Loucy (cell line): ENCODE data around the gene RERE.

ENCODE experiments used
- H2AFZ ChIP-seq: fragments of 200-600 bp; sonication (generic); 2 replicates; pipeline ENCODE4 v1.6.0; 2016; ENCODE audit warnings: antibody characterized with exemption, mild to moderate bottlenecking, low read length, moderate library complexity
- H3F3A ChIP-seq: fragments of 200-600 bp; 2 replicates; pipeline ENCODE4 v1.6.0; 2016; ENCODE audit warnings: antibody characterized with exemption, low read depth, mild to moderate bottlenecking
- H3K27me3 ChIP-seq: fragments of 200-600 bp; sonication (generic); 2 replicates; pipeline ENCODE4 v1.6.1; 2014; ENCODE audit warnings: low read length, mild to moderate bottlenecking; ENCODE audit not compliant: insufficient read depth, poor library complexity, severe bottlenecking
- H3K36me3 ChIP-seq: fragments of 200-600 bp; sonication (generic); 2 replicates; pipeline ENCODE4 v1.6.1; 2016; ENCODE audit warnings: low read length; ENCODE audit not compliant: insufficient read depth
- H3K4me1 ChIP-seq: fragments of 200-600 bp; sonication (generic); 2 replicates; pipeline ENCODE4 v1.5.1; 2014; ENCODE audit warnings: low read length, mild to moderate bottlenecking; ENCODE audit not compliant: insufficient read depth, poor library complexity, severe bottlenecking
- H3K4me2 ChIP-seq: fragments of 200-600 bp; sonication (generic); 2 replicates; pipeline ENCODE4 v1.6.0; 2014; ENCODE audit warnings: antibody characterized with exemption, low read length, low read depth, mild to moderate bottlenecking; ENCODE audit not compliant: poor library complexity, severe bottlenecking
- H3K4me3 ChIP-seq: fragments of 200-600 bp; sonication (generic); 2 replicates; pipeline ENCODE4 v1.5.1; 2014; ENCODE audit warnings: low read length, mild to moderate bottlenecking, mixed read lengths; ENCODE audit not compliant: poor library complexity, severe bottlenecking
- H3K79me2 ChIP-seq: fragments of 200-600 bp; sonication (generic); 2 replicates; pipeline ENCODE4 v1.6.1; 2014; ENCODE audit warnings: low read length; ENCODE audit not compliant: insufficient read depth
- H3K9ac ChIP-seq: fragments of 200-600 bp; sonication (generic); 2 replicates; pipeline ENCODE4 v1.6.0; 2014; ENCODE audit warnings: mild to moderate bottlenecking, low read depth, low read length, moderate library complexity; ENCODE audit not compliant: poor library complexity, severe bottlenecking
- H3K9me2 ChIP-seq: fragments of 200-600 bp; sonication (generic); replicated peaks from 2 replicates; pipeline ENCODE4 v1.6.1; 2016; ENCODE audit warnings: low read depth, low read length, mixed read lengths
- H3K9me3 ChIP-seq: fragments of 200-600 bp; sonication (generic); 2 replicates; pipeline ENCODE4 v1.6.1; 2014; ENCODE audit warnings: mild to moderate bottlenecking, antibody characterized with exemption, low read length, low read depth; ENCODE audit not compliant: insufficient read depth
- H4K20me1 ChIP-seq: fragments of 200-600 bp; sonication (generic); 2 replicates; pipeline ENCODE4 v1.6.0; 2014; ENCODE audit warnings: antibody characterized with exemption, low read length, mild to moderate bottlenecking; ENCODE audit not compliant: insufficient read depth, poor library complexity, severe bottlenecking
- CTCF ChIP-seq: fragments of 200-600 bp; sonication (generic); conservative IDR thresholded peaks from 2 replicates; pipeline ENCODE4 v1.5.1; 2014; ENCODE audit warnings: mild to moderate bottlenecking, antibody characterized with exemption, low read length
- EZH2phosphoT487 ChIP-seq: fragments of 200-600 bp; IDR thresholded peaks from 2 replicates; pipeline ENCODE4 v1.6.1; 2018; ENCODE audit warnings: antibody characterized with exemption, mild to moderate bottlenecking, moderate library complexity, borderline replicate concordance

The RERE gene

GRCh38 chr1:8652467-8653046 is 164.9 kb downstream of the RERE start:
- peaks cover 16% of the 10 kb centered on the region; the same call in 1 of the 2 replicates for H3K36me3 ChIP-seq
- no peaks in the 10 kb centered on the region for H3K9me3 ChIP-seq
- no peak overlapping the region for H2AFZ ChIP-seq
- no peak overlapping the region for H3K9ac ChIP-seq
- H3K79me2 ChIP-seq, result peaks cover 5% of the 10 kb centered on the region; the same call in 1 of the 2 replicates
- no peak overlapping the region for H3K4me2 ChIP-seq
- no peak overlapping the region for H3K4me3 ChIP-seq
- peaks cover 2% of the 10 kb centered on the region for H4K20me1 ChIP-seq
- H3K4me1 ChIP-seq, result peaks cover 7% of the 10 kb centered on the region
- no peaks in the 10 kb centered on the region for H3K27me3 ChIP-seq
- TF ChIP-seq CTCF, result no peak
- H3F3A ChIP-seq, result no peaks in the 10 kb centered on the region
- H3K9me2 ChIP-seq, result no peaks in the 10 kb centered on the region

- no peak overlapping the region for H3K4me2 ChIP-seq
- peaks cover 16% of the 10 kb centered on the region; the same call in 1 of the 2 replicates for H3K36me3 ChIP-seq
- no peaks in the 10 kb centered on the region for H3F3A ChIP-seq
- H3K9me2 ChIP-seq, result no peaks in the 10 kb centered on the region
- peaks cover 5% of the 10 kb centered on the region; the same call in 1 of the 2 replicates for H3K79me2 ChIP-seq
- H2AFZ ChIP-seq, result no peak overlapping the region
- no peaks in the 10 kb centered on the region for H3K27me3 ChIP-seq
- peaks cover 10% of the 10 kb centered on the region for H3K4me1 ChIP-seq
- H4K20me1 ChIP-seq, result peaks cover 2% of the 10 kb centered on the region
- H3K4me3 ChIP-seq, result no peak overlapping the region
- H3K9ac ChIP-seq, result no peak overlapping the region
- no peak for TF ChIP-seq EZH2phosphoT487
- no peak for TF ChIP-seq CTCF
- no peaks in the 10 kb centered on the region for H3K9me3 ChIP-seq
Observed at GRCh38 chr1:8651962-8652361, 165.5 kb downstream of the RERE start.

DNA sequence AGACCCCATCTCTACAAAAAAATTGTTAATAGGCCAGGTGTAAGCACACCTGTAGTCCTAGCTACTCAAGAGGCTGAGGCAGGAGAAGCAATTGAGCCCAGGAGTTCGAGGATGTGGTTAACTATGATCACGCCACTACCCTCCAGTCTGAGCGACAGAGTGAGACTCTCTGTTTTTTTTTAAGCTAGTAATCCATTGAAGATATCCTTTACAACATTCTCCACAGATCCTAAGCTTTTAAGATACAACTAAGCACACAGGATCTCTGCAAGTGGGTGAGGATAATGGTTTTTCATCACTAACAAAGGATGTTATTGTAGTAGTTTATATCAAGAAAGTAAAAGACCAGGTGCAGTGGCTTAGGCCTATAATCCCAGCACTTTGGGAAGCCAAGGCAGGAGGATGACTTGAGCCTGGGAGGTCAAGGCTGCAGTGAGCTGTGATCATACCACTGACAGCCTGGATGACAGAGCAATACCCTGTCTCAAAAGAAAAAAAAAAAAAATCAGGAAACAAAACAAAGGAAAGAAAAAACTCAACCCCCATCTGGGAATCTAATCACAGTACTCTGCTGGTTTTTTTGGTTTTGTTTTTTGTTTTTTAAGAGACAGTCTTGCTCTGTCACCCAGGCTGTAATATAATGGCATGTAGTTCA is 166.1 kb downstream of the RERE start:
- Histone ChIP-seq H3K4me2 (no peak overlapping the region), H2AFZ (no peak overlapping the region), H3K4me1 (peaks cover 10% of the 10 kb centered on the region), H3K9ac (no peak overlapping the region), H3K9me2 (no peaks in the 10 kb centered on the region), H3K36me3 (peaks cover 16% of the 10 kb centered on the region; the same call in 1 of the 2 replicates), H3K4me3 (no peak overlapping the region), H3K27me3 (no peaks in the 10 kb centered on the region), H4K20me1 (peaks cover 2% of the 10 kb centered on the region), H3K9me3 (no peaks in the 10 kb centered on the region), H3F3A (no peaks in the 10 kb centered on the region), H3K79me2 (peaks cover 7% of the 10 kb centered on the region; the same call in 1 of the 2 replicates)
- TF ChIP-seq CTCF, result no peak
- no peak for TF ChIP-seq EZH2phosphoT487
